Natural killer cell (primary cell): ENCODE results near the gene TMOD3. TPM values are rescaled to one million over a fixed set of nuclear protein-coding genes. Genes with fewer than 3 reads are reported as not detected.

ENCODE experiments used
- ATAC-seq, 3 donors: fragments of 150-1000 bp in 2 of 3; fragments of 200-7000 bp in 1 of 3; cut with Tn5 transposase; 1 replicate in 1 of 3; 2 replicates in 2 of 3; pipeline ENCODE4 v1.10.0; 2021; ENCODE audit warnings: mild to moderate bottlenecking in 2 of 3, moderate library complexity in 2 of 3
- DNase-seq, 2 donors: peaks; one replicate each; pipeline versions ENCODE4 v3.0.0 to v3.0.0-alpha.2; 2013 to 2021; ENCODE audit warnings: mixed read lengths in 1 of 2
- H3K27ac ChIP-seq: one replicate; pipeline ENCODE4 v1.5.1; 2013; ENCODE audit warnings: mild to moderate bottlenecking, low read length
- H3K27me3 ChIP-seq: one replicate; pipeline ENCODE4 v1.6.1; 2013; ENCODE audit warnings: low read length; ENCODE audit not compliant: control insufficient read depth, insufficient read depth
- H3K36me3 ChIP-seq: one replicate; pipeline ENCODE4 v1.6.1; 2013; ENCODE audit warnings: low read length; ENCODE audit not compliant: control insufficient read depth, insufficient read depth
- H3K4me1 ChIP-seq: one replicate; pipeline ENCODE4 v1.6.1; 2013; ENCODE audit warnings: low read length; ENCODE audit not compliant: control insufficient read depth, insufficient read depth
- H3K4me3 ChIP-seq: one replicate; pipeline ENCODE4 v1.5.1; 2013; ENCODE audit warnings: low read length
- H3K9me3 ChIP-seq: one replicate; pipeline ENCODE4 v1.6.1; 2013; ENCODE audit warnings: low read length; ENCODE audit not compliant: control insufficient read depth, insufficient read depth
- H3K27ac Mint-ChIP-seq, 2 donors: one replicate each; pipeline ENCODE4 v1.8.0; 2022; ENCODE audit warnings: mild to moderate bottlenecking in 2 of 2, mixed read lengths in 2 of 2, moderate library complexity in 1 of 2
- H3K27me3 Mint-ChIP-seq, 2 donors: one replicate each; pipeline ENCODE4 v1.8.0; 2022; ENCODE audit warnings: low read depth in 2 of 2, mixed read lengths in 2 of 2
- H3K36me3 Mint-ChIP-seq: one replicate; pipeline ENCODE4 v1.8.0; 2022; ENCODE audit warnings: mixed read lengths
- H3K4me1 Mint-ChIP-seq, 2 donors: one replicate each; pipeline ENCODE4 v1.8.0; 2022; ENCODE audit warnings: mixed read lengths in 2 of 2
- H3K4me3 Mint-ChIP-seq: one replicate; pipeline ENCODE4 v1.8.0; 2022; ENCODE audit warnings: mild to moderate bottlenecking, moderate library complexity, mixed read lengths
- H3K9me3 Mint-ChIP-seq, 2 donors: one replicate each; pipeline ENCODE4 v1.8.0; 2022; ENCODE audit warnings: mixed read lengths in 2 of 2
- WGBS: methylation state at CpG from one replicate; pipeline ENCODE4 v1.1.7; 2013; ENCODE audit warnings: missing lambda C conversion rate; ENCODE audit not compliant: insufficient coverage; 5-methylcytosine and 5-hydroxymethylcytosine counted together
- intact Hi-C: fragments of 100-400 bp; cut with micrococcal nuclease; formaldehyde crosslinking; loops from one replicate; pipeline ENCODE4 v1.14.2; 2022
- total RNA-seq, 4 donors: library from RNA; stranded (reverse); fragments of 120-200 nt in 1 of 4; gene quantifications; one replicate each; pipeline versions ENCODE4 v1.2.3 to v1.2.4, GENCODE V29; 2013 to 2022
- TF ChIP-seq, protein P1 (sequence below): fragments of 200-600 bp; IDR thresholded peaks from one replicate; pipeline ENCODE4 v1.8.0; 2022; ENCODE audit warnings: antibody characterized with exemption

Gene TMOD3
- total RNA-seq, 3 donors from 2014 or later (not counting 1 experiment from before 2014, with no cell fraction given): 56.5 to 72.3 (median 69.4) TPM

- Mint-ChIP-seq H3K9me3 (peaks cover 0 to 2% of the 10 kb centered on the region in 2 donors), H3K36me3 (no peaks in the 10 kb centered on the region), H3K4me3 (no peak overlapping the region), H3K27me3 (peaks cover under 1 to 16% of the 10 kb centered on the region in 2 donors), H3K27ac (no peak overlapping the region), H3K4me1 (no peaks in the 10 kb centered on the region)
- no peaks in the 10 kb centered on the region for H3K4me1 ChIP-seq
- 97% methylated on average over 2 of the region's 3 CpGs for WGBS
- H3K4me3 ChIP-seq: no peak overlapping the region
- H3K9me3 ChIP-seq: no peaks in the 10 kb centered on the region
- no peak overlapping the region for H3K27ac ChIP-seq
- no peaks in the 10 kb centered on the region for H3K36me3 ChIP-seq
- TF ChIP-seq, protein P1, sequence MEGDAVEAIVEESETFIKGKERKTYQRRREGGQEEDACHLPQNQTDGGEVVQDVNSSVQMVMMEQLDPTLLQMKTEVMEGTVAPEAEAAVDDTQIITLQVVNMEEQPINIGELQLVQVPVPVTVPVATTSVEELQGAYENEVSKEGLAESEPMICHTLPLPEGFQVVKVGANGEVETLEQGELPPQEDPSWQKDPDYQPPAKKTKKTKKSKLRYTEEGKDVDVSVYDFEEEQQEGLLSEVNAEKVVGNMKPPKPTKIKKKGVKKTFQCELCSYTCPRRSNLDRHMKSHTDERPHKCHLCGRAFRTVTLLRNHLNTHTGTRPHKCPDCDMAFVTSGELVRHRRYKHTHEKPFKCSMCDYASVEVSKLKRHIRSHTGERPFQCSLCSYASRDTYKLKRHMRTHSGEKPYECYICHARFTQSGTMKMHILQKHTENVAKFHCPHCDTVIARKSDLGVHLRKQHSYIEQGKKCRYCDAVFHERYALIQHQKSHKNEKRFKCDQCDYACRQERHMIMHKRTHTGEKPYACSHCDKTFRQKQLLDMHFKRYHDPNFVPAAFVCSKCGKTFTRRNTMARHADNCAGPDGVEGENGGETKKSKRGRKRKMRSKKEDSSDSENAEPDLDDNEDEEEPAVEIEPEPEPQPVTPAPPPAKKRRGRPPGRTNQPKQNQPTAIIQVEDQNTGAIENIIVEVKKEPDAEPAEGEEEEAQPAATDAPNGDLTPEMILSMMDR: no peak
- ATAC-seq (no peak), DNase-seq (no peak)
- H3K27me3 ChIP-seq: no peaks in the 10 kb centered on the region
- intact Hi-C loops: no loop called here
Measured at GRCh38 chr15:51814606-51815005, 14.8 kb upstream of the TMOD3 start.

- Mint-ChIP-seq H3K36me3 (peaks cover 19% of the 10 kb centered on the region), H3K9me3 (peaks cover 2 to 15% of the 10 kb centered on the region in 2 donors), H3K27me3 (peaks cover 20 to 28% of the 10 kb centered on the region in 2 donors), H3K4me1 (no peaks in the 10 kb centered on the region), H3K4me3 (no peak overlapping the region), H3K27ac (no peak overlapping the region)
- Histone ChIP-seq H3K27ac (no peak overlapping the region), H3K9me3 (peaks cover 3% of the 10 kb centered on the region), H3K4me3 (no peak overlapping the region), H3K36me3 (no peaks in the 10 kb centered on the region), H3K27me3 (no peaks in the 10 kb centered on the region), H3K4me1 (no peaks in the 10 kb centered on the region)
- no peak for DNase-seq
- no peak for ATAC-seq
- intact Hi-C loops: no loop called here
- TF ChIP-seq, protein P1: no peak
Measured at GRCh38 chr15:51816611-51817010, 12.8 kb upstream of the TMOD3 start.

DNA sequence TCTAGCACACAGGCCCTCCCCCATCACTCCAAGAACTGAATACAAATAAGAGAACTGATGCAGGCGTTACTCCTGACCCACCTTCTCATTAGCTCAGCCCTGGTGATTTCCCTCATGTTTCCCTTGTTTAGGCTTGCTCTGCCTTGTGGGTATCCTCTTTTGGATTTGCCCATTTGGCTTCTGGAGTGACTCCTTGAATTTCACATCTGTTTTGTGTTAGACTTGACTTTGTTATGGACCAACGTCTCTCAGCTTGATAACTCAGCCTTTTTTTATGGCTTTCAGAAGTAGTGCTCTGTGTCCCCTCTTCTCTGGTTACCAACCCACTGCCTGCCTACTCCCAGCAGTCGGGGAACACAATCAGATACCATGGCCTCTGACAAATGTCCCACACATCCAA, 11.3 kb upstream of the TMOD3 start:
- 88% methylated on average over 3 of the region's 3 CpGs for WGBS
- no peak for ATAC-seq
- peaks cover 4% of the 10 kb centered on the region for H3K9me3 ChIP-seq
- H3K36me3 ChIP-seq: no peaks in the 10 kb centered on the region
- no peak overlapping the region for H3K27ac ChIP-seq
- H3K27ac Mint-ChIP-seq: no peak overlapping the region
- H3K36me3 Mint-ChIP-seq: peaks cover 19% of the 10 kb centered on the region
- no peak overlapping the region for H3K4me3 Mint-ChIP-seq
- intact Hi-C loops: no loop called here
- no peaks in the 10 kb centered on the region for H3K27me3 ChIP-seq
- H3K4me1 Mint-ChIP-seq: no peaks in the 10 kb centered on the region
- TF ChIP-seq, protein P1: no peak
- peaks cover 21 to 29% of the 10 kb centered on the region in 2 donors for H3K27me3 Mint-ChIP-seq
- no peak overlapping the region for H3K4me3 ChIP-seq
- no peaks in the 10 kb centered on the region for H3K4me1 ChIP-seq
- no peak for DNase-seq
- peaks cover 4 to 15% of the 10 kb centered on the region in 2 donors for H3K9me3 Mint-ChIP-seq

GRCh38 chr15:51825698-51826097, 3.8 kb upstream of the TMOD3 start:
- H3K9me3 ChIP-seq: peaks cover 4% of the 10 kb centered on the region
- peaks cover 9% of the 10 kb centered on the region for H3K36me3 Mint-ChIP-seq
- H3K9me3 Mint-ChIP-seq: peaks cover 2 to 6% of the 10 kb centered on the region in 2 donors
- H3K27ac ChIP-seq: no peak overlapping the region
- no peak overlapping the region for H3K4me3 ChIP-seq
- DNase-seq: no peak
- ATAC-seq: no peak
- TF ChIP-seq, protein P1: no peak
- peaks cover 18 to 22% of the 10 kb centered on the region in 2 donors for H3K27me3 Mint-ChIP-seq
- no peaks in the 10 kb centered on the region for H3K27me3 ChIP-seq
- H3K27ac Mint-ChIP-seq: no peak overlapping the region
- H3K4me1 ChIP-seq: peaks cover 6% of the 10 kb centered on the region
- peaks cover 14 to 15% of the 10 kb centered on the region in 2 donors for H3K4me1 Mint-ChIP-seq
- WGBS: 89% methylated on average over 3 of the region's 3 CpGs
- intact Hi-C loops: loop anchor here (10.0 kb wide), 1 partner anchor 91 kb away; the partner anchor contains the start of gene LYSMD2
- H3K4me3 Mint-ChIP-seq: no peak overlapping the region
- H3K36me3 ChIP-seq: no peaks in the 10 kb centered on the region
